GM10847 (cell line): ENCODE results near the gene SLC7A6OS.

ENCODE experiments used
- POLR2A ChIP-seq: IDR thresholded peaks from 2 replicates; pipeline ENCODE4 v1.6.1; 2011; ENCODE audit not compliant: insufficient read length; ENCODE audit errors: extremely low read depth

SLC7A6OS gene

DNA sequence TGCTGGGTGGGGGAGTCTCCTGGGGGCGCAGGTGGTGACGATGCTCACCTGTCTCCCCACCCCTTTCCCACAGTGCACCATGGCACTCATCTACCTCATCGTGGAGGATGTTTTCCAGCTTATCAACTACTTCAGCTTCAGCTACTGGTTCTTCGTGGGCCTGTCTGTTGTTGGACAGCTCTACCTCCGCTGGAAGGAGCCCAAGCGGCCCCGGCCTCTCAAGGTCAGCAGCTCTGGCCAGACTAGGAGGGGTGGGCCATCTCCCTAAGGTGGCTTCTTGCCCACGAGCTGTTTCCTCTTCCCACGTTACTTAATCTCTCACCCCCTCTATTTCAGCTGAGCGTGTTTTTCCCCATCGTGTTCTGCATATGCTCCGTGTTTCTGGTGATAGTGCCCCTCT is 14.5 kb downstream of the SLC7A6OS start:
- TF ChIP-seq POLR2A, result no peak

DNA sequence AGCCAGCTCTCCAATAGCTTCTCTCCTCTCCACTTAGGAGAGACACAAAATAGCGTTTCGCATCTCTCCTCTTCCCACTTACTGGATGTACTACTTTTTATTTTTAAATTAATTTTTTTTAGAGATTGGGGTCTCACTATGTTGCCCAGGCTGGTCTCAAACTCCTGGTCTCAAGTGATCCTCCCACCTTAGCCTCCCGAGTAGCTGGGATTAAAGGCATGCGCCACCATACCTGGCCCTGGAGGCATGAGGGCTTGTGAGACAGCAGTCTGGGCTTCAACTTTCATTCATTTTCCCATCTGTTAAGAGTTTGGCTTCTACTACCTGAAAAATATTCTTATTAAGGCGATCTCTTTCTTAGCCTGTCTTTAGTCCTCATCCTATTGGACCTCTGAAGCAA is 18.3 kb downstream of the SLC7A6OS start:
- no peak for TF ChIP-seq POLR2A

DNA sequence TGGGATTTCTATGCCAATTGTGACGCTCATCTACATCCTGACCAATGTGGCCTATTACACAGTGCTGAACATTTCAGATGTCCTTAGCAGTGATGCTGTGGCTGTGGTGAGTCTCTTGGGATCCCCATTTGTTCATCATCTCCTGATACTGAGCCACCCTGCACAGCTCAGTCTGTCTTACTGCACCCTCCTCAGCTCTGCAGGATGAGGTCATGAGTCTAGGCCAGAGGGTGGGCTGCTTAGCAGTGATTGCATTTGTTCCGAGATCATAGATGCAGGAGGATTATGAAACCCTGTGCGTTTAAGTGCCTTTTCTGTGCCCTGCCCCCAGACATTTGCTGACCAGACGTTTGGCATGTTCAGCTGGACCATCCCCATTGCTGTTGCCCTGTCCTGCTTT is 19.5 kb downstream of the SLC7A6OS start:
- TF ChIP-seq POLR2A, result no peak

- no peak for TF ChIP-seq POLR2A
These were observed 20.3 kb downstream of the SLC7A6OS start for GRCh38 chr16:68290450-68290849.

DNA sequence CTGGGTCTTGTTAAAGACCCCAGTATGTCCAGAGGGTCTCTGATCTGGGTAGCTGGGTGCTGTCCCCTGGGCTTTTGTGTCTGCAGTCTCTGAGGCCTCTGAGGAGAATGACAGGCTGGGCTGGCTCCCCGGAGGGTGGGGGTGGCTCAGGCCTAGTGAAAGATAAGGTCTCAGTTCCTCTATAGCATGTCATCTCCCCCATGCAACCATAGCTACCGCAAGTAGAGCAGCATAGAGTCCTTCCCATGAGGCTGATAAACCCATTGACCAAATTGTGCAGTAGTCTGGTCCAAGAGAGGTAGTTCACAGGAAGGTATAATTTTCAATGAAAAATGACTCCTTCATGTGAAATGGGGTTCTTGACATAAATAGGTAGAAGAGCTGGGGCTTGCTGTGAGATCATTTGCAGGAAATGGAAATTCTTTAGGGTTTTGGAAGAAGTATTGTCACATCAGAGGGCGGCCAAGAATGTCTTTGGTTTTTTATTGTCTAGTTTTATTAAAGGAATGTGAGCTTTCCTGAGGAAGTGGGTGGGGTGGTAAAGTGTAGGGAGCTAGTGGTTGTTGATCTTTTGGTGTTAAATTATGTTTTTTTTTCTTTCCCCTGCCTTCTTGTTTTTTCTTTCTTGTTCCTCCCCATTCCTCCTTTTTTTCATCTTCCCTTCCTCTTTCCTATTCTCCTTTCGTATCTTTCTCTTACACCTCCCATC is 21.0 kb downstream of the SLC7A6OS start:
- TF ChIP-seq POLR2A, result no peak

GRCh38 chr16:68289202-68289601 is 21.5 kb downstream of the SLC7A6OS start:
- TF ChIP-seq POLR2A, result no peak

DNA sequence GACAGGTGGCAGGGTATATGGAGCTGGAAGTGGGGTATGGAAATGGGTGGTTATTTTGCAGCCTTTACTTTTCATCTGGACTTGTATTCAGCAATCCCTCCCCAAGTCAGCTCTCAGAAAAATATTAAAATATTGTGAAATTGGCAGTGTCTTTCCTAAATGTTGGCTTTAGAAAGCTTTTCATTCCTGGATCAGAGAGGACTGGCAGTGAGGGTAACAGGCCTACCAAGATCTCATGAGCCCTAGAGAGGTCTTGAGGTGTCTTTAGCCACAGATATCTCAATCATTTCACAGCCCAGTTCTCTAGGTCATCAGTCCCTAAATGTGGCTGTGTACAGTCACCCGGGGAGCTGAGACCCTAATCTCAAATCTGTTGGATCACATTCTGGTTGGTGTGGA is 22.5 kb downstream of the SLC7A6OS start:
- TF ChIP-seq POLR2A, result no peak

DNA sequence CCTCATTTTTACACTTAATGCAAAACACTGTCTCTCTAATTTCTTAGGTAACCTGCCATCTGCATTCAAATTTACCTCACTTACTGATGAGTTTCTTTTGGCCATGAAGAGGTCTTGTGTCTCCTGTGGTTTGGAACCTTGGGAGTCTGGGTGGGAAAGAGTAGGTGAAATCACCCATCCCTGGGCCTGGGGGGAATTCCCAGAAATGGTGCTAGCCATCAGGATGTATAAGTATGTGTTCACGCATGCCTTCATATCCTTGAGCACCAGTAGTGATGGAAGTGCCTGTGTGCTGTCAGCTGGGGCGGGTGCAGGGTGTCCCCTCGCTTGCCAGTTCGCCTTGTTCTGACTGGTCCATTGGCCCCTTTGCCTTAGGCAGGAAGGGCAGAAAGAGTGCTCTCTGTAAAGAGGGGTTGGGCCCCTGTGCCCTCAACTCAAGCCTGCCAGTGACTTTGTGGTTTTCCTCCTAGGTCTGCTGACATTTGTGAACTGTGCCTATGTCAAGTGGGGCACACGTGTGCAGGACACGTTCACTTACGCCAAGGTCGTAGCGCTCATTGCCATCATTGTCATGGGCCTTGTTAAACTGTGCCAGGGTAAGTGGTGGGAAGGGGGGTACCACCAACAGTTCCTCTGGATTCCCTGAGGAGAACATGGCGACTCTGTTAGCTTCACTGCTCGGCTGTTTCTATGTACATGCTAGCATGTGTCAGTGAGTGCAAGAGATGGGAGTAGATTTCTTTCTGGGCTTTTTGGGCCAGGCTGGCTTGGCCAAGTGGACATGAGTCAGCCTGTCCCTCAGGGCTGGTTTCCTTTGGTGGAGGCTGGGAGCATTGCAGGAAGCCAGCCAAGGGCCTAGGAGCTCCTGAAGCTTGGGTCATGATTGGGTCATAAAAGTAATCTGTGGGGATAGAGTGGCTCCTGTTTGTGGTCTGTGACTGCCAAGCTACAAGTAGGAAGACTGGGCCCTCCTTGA is 23.2 kb downstream of the SLC7A6OS start:
- TF ChIP-seq POLR2A, result no peak

- no peak for TF ChIP-seq POLR2A
These were observed 24.3 kb downstream of the SLC7A6OS start for GRCh38 chr16:68286153-68287074.

DNA sequence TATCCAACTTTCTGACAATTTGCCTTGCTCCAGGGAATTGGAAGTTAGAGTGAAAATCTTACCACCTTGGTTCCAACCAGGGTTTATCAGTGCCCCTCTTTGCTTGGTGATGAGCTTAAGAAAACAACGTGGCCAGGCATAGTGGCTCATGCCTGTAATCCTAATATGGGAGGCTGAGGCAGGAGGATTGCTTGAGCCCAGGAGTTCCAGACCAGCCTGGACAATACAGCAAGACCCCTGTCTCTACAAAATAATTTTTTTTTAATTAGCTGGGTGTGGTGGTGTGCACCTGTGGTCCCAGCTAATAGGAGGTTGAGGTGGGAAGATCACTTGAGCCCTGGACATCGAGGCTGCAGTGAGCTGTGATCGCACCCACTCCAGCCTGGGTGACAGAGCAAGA is 25.1 kb downstream of the SLC7A6OS start:
- no peak for TF ChIP-seq POLR2A

- no peak for TF ChIP-seq POLR2A
These were observed 25.9 kb downstream of the SLC7A6OS start for GRCh38 chr16:68284847-68285246.

DNA sequence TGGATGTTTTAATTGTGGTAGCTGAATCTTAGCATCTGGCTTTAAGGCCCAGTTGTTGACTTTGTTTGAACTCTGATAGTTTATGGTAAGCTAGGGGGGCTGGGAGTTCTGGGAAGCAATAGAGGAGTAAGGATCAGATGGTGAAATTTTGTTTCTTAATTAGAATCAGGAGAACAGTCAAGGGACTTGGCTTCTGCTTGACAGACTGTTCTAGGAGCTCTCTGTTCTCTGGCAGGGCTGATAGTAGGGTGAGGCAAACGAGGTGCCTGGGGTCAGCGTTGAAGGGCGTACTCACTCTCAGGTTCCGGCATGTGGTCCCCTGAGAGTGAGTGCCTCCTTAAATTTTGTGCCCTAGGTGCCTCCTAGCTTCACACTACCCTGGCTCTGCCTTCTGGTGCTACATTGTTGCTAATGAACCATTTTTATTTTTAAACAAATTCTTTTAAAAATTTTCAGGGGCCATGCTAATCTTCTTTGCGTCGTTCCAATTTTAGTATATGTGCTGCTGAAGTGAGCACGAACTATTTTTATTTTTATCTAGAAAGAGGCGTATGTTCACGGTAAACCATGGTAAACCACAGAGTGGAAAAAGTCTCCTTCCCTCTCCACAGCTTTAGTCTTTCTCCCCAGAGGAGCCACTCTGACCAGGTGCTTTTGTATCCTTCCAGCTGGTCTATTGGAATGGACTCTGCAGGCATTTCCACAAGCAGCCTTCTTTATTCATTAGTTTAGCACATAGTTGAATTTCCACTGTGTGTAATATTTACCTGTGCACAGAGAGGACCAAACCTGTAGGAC is 26.7 kb downstream of the SLC7A6OS start:
- TF ChIP-seq POLR2A, result no peak

- no peak for TF ChIP-seq POLR2A
These were observed 27.4 kb downstream of the SLC7A6OS start for GRCh38 chr16:68283346-68283745.

GRCh38 chr16:68282064-68282452 is 28.7 kb downstream of the SLC7A6OS start:
- no peak for TF ChIP-seq POLR2A
